Measurements from ENCODE around the gene ARL10.

Gene ARL10

DNA sequence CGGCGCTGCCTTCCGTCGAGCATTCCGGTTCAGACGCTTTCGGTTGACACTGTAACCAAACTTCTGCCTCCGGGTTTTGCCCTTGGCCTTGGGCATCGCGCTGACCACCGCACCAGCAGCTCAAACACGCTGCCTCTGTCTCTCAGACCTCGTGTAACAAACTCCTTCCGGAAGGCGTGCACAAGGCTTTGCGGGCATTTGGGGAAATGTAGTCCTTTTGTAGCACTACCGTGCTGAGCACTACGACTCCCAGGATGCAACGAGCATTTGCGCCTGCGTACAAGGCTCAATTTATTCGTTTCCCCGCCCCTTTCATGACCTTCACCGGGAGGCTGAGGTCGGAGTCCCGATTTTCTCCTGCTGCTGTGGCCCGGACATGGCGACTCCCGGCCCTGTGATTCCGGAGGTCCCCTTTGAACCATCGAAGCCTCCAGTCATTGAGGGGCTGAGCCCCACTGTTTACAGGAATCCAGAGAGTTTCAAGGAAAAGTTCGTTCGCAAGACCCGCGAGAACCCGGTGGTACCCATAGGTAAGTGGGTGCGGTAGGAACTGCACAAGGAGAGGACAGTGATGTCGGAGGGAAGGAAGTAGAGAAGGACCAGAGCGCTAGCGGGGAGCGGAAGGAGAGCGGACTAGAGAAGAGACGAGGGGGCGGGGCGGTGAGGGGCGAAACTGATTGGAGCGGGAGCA is 23.3 kb downstream of the ARL10 start, which contains the start of the genes HIGD2A and NOP16:
Gene HIGD2A, plus strand, starts transcription at position 308 of the 691 bp plus-strand sequence. Its CDS starts 69 bp downstream, at position 377.
Gene NOP16, minus strand, starts transcription at position 155 of the 691 bp plus-strand sequence. Its CDS starts 59 bp downstream, at position 96.
- Histone ChIP-seq H3K9me3 (ENCODE audit: control extremely low read depth in 1 of 5, control insufficient read depth in 4 of 5, insufficient read depth in 2 of 5, low read depth in 1 of 5, low read length in 4 of 5) (no peaks in the 10 kb centered on the region), H3K36me3 (ENCODE audit: control insufficient read depth in 4 of 4, insufficient read depth in 4 of 4, low read length in 3 of 4) (peaks cover 15 to 55% (median 34%) of the 10 kb centered on the region in 4 experiments), H3K4me1 (ENCODE audit: control extremely low read depth in 1 of 4, control insufficient read depth in 4 of 4, insufficient read depth in 4 of 4, low read length in 3 of 4) (peaks cover 4 to 44% (median 22%) of the 10 kb centered on the region in 4 experiments), H3K4me3 (ENCODE audit: control insufficient read depth in 1 of 7, extremely low read depth in 1 of 7, insufficient read depth in 4 of 7, low read depth in 2 of 7, low read length in 6 of 7) (peak within 1 kb of the TSS; percentile 81 to 94 (median 85)), H3K27ac (ENCODE audit: insufficient read depth in 1 of 2, low read depth in 1 of 2, low read length in 2 of 2, poor library complexity in 1 of 2, severe bottlenecking in 2 of 2) (peak within 1 kb of the TSS; percentile 89 to 94), H3K27me3 (replicated peaks in 2 of 5; ENCODE audit: control insufficient read depth in 4 of 5, insufficient read depth in 5 of 5, low read length in 4 of 5) (no peaks in the 10 kb centered on the region)
- POLR2A ChIA-PET, result interaction anchor here (0.9 to 1.1 kb wide), 2 partner anchors 26 to 27 kb away, joined by 3 to 4 read pairs; partner anchors contain the start of gene KIAA1191
- peak; percentile 98 to 100 (median 99) for DNase-seq
- WGBS (ENCODE audit: insufficient coverage), result 0% methylated on average over 43 of the region's 47 CpGs
- CTCF ChIA-PET, result no interaction called here

DNA sequence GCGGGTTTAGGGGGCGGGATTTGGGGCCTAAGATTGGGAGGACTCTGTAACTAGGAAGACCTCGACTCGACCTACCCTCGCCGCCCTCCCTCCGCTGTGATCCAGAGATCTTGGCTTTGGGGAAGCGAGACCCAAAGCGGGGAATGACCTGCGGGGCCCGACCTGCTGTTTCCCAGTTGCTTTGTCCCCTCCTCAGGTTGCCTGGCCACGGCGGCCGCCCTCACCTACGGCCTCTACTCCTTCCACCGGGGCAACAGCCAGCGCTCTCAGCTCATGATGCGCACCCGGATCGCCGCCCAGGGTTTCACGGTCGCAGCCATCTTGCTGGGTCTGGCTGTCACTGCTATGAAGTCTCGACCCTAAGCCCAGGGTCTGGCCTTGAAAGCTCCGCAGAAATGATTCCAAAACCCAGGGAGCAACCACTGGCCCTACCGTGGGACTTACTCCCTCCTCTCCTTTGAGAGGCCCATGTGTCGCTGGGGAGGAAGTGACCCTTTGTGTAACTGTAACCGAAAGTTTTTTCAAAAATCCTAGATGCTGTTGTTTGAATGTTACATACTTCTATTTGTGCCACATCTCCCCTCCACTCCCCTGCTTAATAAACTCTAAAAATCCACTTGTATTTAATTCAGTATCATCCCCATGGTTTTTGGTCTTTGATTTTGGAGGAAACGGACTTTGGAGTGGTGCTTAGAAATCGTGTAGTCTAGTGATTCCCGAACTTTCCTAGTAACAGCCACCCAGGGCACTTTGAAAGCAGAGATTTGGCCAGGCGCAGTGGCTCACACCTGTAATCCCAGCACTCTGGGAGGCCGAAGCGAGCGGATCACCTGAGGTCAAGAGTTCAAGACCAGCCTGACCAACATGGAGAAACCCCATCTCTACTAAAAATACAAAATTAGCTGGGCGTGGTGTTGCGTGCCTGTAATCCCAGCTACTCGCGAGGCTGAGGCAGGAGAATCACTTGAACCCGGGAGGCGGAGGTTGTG is 24.1 kb downstream of the ARL10 start:
- CTCF ChIA-PET, result interaction anchor here (1.4 kb wide), 1 partner anchor 8 kb away, joined by 4 read pairs; no protein-coding TSS in a partner anchor
- no peaks in the 10 kb centered on the region for H3K9me3 ChIP-seq (ENCODE audit: control extremely low read depth in 1 of 5, control insufficient read depth in 4 of 5, insufficient read depth in 2 of 5, low read depth in 1 of 5, low read length in 4 of 5)
- H3K4me3 ChIP-seq (ENCODE audit: control insufficient read depth in 1 of 7, extremely low read depth in 1 of 7, insufficient read depth in 4 of 7, low read depth in 2 of 7, low read length in 6 of 7), result peak overlapping the region; percentile 81 to 94 (median 85)
- WGBS (ENCODE audit: insufficient coverage), result 19% methylated on average over 33 of the region's 41 CpGs
- DNase-seq, result no peak
- H3K36me3 ChIP-seq (ENCODE audit: control insufficient read depth in 4 of 4, insufficient read depth in 4 of 4, low read length in 3 of 4), result peaks cover 15 to 46% (median 28%) of the 10 kb centered on the region in 4 experiments
- no peaks in the 10 kb centered on the region for H3K27me3 ChIP-seq (replicated peaks in 2 of 5; ENCODE audit: control insufficient read depth in 4 of 5, insufficient read depth in 5 of 5, low read length in 4 of 5)
- POLR2A ChIA-PET, result interaction anchor here (1.1 kb wide), 1 partner anchor 28 kb away, joined by 4 read pairs; the partner anchor contains the start of gene KIAA1191
- peak overlapping the region; percentile 89 to 94 for H3K27ac ChIP-seq (ENCODE audit: insufficient read depth in 1 of 2, low read depth in 1 of 2, low read length in 2 of 2, poor library complexity in 1 of 2, severe bottlenecking in 2 of 2)
- peaks cover 4 to 44% (median 22%) of the 10 kb centered on the region in 4 experiments for H3K4me1 ChIP-seq (ENCODE audit: control extremely low read depth in 1 of 4, control insufficient read depth in 4 of 4, insufficient read depth in 4 of 4, low read length in 3 of 4)

DNA sequence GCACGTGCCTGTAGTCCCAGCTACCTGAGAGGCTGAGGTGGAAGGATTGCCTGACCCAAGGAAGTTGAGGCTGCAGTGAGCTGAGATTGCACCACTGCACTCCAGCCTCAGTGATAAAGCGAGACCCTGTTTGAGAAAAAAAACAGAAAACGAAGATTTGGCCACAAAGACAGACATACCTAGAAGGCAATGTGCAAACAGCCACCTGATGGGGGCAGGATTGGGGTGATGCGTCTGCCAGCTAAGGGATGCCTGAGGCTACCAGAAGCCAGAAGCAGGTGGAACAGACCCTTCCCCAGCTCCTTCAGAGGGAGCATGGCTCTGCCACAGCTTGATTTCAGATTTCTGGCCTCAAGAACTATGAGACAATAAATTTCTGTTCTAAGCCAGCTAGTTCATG is 26.2 kb downstream of the ARL10 start:
- POLR2A ChIA-PET, result no interaction called here
- peaks cover 5 to 34% (median 17%) of the 10 kb centered on the region in 4 experiments for H3K36me3 ChIP-seq (ENCODE audit: control insufficient read depth in 4 of 4, insufficient read depth in 4 of 4, low read length in 3 of 4)

DNA sequence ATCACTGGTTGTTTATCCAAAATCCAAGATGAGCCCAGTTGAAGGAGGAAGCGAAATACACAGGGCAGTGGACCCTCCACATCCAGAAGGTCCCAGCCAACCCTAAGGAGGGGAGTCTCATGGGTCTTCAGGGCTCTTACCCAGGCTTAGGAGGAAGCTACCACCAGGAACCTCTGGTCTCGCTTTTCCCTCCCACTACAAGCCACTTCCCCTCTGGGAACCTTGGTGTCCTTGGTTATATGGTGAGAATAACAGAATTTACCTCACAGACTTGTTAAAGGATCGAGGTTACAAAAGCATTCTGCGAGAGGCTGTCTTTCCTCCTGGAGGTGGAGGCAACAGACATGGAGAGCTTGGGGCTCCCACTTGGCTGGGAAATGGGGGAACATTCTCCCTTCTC is 26.7 kb downstream of the ARL10 start:
- H3K9me3 ChIP-seq (ENCODE audit: control extremely low read depth in 1 of 5, control insufficient read depth in 4 of 5, insufficient read depth in 2 of 5, low read depth in 1 of 5, low read length in 4 of 5), result no peaks in the 10 kb centered on the region
- peaks cover 4 to 34% (median 19%) of the 10 kb centered on the region in 4 experiments for H3K4me1 ChIP-seq (ENCODE audit: control extremely low read depth in 1 of 4, control insufficient read depth in 4 of 4, insufficient read depth in 4 of 4, low read length in 3 of 4)
- peaks cover 3 to 32% (median 14%) of the 10 kb centered on the region in 4 experiments for H3K36me3 ChIP-seq (ENCODE audit: control insufficient read depth in 4 of 4, insufficient read depth in 4 of 4, low read length in 3 of 4)
- DNase-seq, result no peak
- whole genome bisulfite sequencing (ENCODE audit: insufficient coverage), result 90% methylated on average over 2 of the region's 4 CpGs
- H3K27me3 ChIP-seq (replicated peaks in 2 of 5; ENCODE audit: control insufficient read depth in 4 of 5, insufficient read depth in 5 of 5, low read length in 4 of 5), result no peaks in the 10 kb centered on the region
- H3K27ac ChIP-seq (ENCODE audit: insufficient read depth in 1 of 2, low read depth in 1 of 2, low read length in 2 of 2, poor library complexity in 1 of 2, severe bottlenecking in 2 of 2), result no peak overlapping the region
- H3K4me3 ChIP-seq (ENCODE audit: control insufficient read depth in 1 of 7, extremely low read depth in 1 of 7, insufficient read depth in 4 of 7, low read depth in 2 of 7, low read length in 6 of 7), result no peak overlapping the region
- ChIA-PET POLR2A (no interaction called here), CTCF (interaction anchor here (0.8 to 2.1 kb wide), 4 partner anchors 9 to 30 kb away, joined by 3 to 6 read pairs (median 4); partner anchors contain the start of gene CLTB)

More for the DNA sequence above, 26.2 kb downstream of the ARL10 start:
- Histone ChIP-seq H3K27ac (ENCODE audit: insufficient read depth in 1 of 2, low read depth in 1 of 2, low read length in 2 of 2, poor library complexity in 1 of 2, severe bottlenecking in 2 of 2) (no peak overlapping the region), H3K4me1 (ENCODE audit: control extremely low read depth in 1 of 4, control insufficient read depth in 4 of 4, insufficient read depth in 4 of 4, low read length in 3 of 4) (peaks cover 4 to 39% (median 21%) of the 10 kb centered on the region in 4 experiments), H3K27me3 (replicated peaks in 2 of 5; ENCODE audit: control insufficient read depth in 4 of 5, insufficient read depth in 5 of 5, low read length in 4 of 5) (no peaks in the 10 kb centered on the region), H3K9me3 (ENCODE audit: control extremely low read depth in 1 of 5, control insufficient read depth in 4 of 5, insufficient read depth in 2 of 5, low read depth in 1 of 5, low read length in 4 of 5) (no peaks in the 10 kb centered on the region), H3K4me3 (ENCODE audit: control insufficient read depth in 1 of 7, extremely low read depth in 1 of 7, insufficient read depth in 4 of 7, low read depth in 2 of 7, low read length in 6 of 7) (no peak overlapping the region)
- CTCF ChIA-PET, result interaction anchor here (1.8 to 2.1 kb wide), 3 partner anchors 9 to 24 kb away, joined by 4 to 6 read pairs (median 4); partner anchors contain the start of gene CLTB
- no peak for DNase-seq
- 100% methylated on average over 4 of the region's 4 CpGs for WGBS (ENCODE audit: insufficient coverage)

DNA sequence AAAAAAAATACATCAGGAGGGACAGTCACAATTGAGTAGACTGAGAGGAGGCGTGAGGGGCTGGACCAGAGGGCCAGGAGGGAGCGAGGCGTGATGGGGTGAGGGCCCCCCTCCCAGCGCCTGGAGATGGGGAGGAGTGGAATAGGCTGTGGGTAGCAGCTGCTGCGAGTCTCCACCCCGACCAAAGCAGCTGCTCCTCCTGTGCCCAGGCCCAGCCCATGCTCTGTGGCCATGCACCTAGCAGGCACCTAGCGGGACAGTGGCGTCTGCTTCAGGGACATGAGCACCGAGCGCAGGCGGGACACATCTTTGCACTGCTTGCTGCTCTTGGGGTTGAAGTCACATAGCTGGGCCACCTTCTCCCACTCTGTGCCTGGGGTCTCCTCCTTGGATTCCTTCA is 27.2 kb downstream of the ARL10 start:
- Histone ChIP-seq H3K9me3 (ENCODE audit: control extremely low read depth in 1 of 5, control insufficient read depth in 4 of 5, insufficient read depth in 2 of 5, low read depth in 1 of 5, low read length in 4 of 5) (no peaks in the 10 kb centered on the region), H3K4me3 (ENCODE audit: control insufficient read depth in 1 of 7, extremely low read depth in 1 of 7, insufficient read depth in 4 of 7, low read depth in 2 of 7, low read length in 6 of 7) (no peak overlapping the region), H3K36me3 (ENCODE audit: control insufficient read depth in 4 of 4, insufficient read depth in 4 of 4, low read length in 3 of 4) (peaks cover 3 to 32% (median 14%) of the 10 kb centered on the region in 4 experiments), H3K4me1 (ENCODE audit: control extremely low read depth in 1 of 4, control insufficient read depth in 4 of 4, insufficient read depth in 4 of 4, low read length in 3 of 4) (peaks cover 4 to 29% (median 13%) of the 10 kb centered on the region in 4 experiments), H3K27me3 (replicated peaks in 2 of 5; ENCODE audit: control insufficient read depth in 4 of 5, insufficient read depth in 5 of 5, low read length in 4 of 5) (no peaks in the 10 kb centered on the region), H3K27ac (ENCODE audit: insufficient read depth in 1 of 2, low read depth in 1 of 2, low read length in 2 of 2, poor library complexity in 1 of 2, severe bottlenecking in 2 of 2) (no peak overlapping the region)
- WGBS (ENCODE audit: insufficient coverage), result 99% methylated on average over 11 of the region's 11 CpGs
- ChIA-PET CTCF (interaction anchor here (0.8 to 2.1 kb wide), 3 partner anchors 8 to 30 kb away, joined by 3 to 4 read pairs (median 4); partner anchors contain the start of gene CLTB), POLR2A (no interaction called here)
- DNase-seq, result no peak

DNA sequence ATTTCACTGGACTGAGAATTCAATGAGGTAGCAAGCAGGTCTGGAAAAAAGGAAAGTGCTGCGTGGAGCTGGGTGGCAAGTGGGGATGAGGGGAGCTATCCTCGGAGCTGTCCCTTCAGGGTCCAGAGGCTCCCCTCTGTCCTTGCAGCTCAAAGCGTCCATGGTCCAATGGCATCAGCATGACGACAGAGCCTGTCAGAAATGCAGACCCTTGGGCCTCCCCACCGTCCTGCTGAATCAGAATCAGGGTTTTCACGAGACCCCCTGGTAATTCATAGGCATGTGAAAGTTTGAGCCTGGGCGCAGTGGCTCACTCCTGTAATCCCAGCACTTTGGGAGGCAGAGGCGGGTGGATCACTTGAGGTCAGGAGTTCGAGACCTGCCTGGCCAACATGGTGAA is 28.8 kb downstream of the ARL10 start:
- no peak overlapping the region for H3K4me3 ChIP-seq (ENCODE audit: control insufficient read depth in 1 of 7, extremely low read depth in 1 of 7, insufficient read depth in 4 of 7, low read depth in 2 of 7, low read length in 6 of 7)
- CTCF ChIA-PET, result interaction anchor here (0.9 kb wide), 1 partner anchor 10 kb away, joined by 3 read pairs; no protein-coding TSS in a partner anchor

More for the DNA sequence above, 28.8 kb downstream of the ARL10 start:
- Histone ChIP-seq H3K36me3 (ENCODE audit: control insufficient read depth in 4 of 4, insufficient read depth in 4 of 4, low read length in 3 of 4) (peaks cover 3 to 36% (median 15%) of the 10 kb centered on the region in 4 experiments), H3K9me3 (ENCODE audit: control extremely low read depth in 1 of 5, control insufficient read depth in 4 of 5, insufficient read depth in 2 of 5, low read depth in 1 of 5, low read length in 4 of 5) (no peaks in the 10 kb centered on the region), H3K27ac (ENCODE audit: insufficient read depth in 1 of 2, low read depth in 1 of 2, low read length in 2 of 2, poor library complexity in 1 of 2, severe bottlenecking in 2 of 2) (no peak overlapping the region), H3K27me3 (replicated peaks in 2 of 5; ENCODE audit: control insufficient read depth in 4 of 5, insufficient read depth in 5 of 5, low read length in 4 of 5) (no peaks in the 10 kb centered on the region), H3K4me1 (ENCODE audit: control extremely low read depth in 1 of 4, control insufficient read depth in 4 of 4, insufficient read depth in 4 of 4, low read length in 3 of 4) (peaks cover 0 to 27% (median 6%) of the 10 kb centered on the region in 4 experiments)
- WGBS (ENCODE audit: insufficient coverage), result 98% methylated on average over 9 of the region's 9 CpGs
- POLR2A ChIA-PET, result no interaction called here
- no peak for DNase-seq
